Measurements from ENCODE around the gene SIGMAR1.

- no peak for TF ChIP-seq CTCF (conservative IDR thresholded peaks at IDR 0.05; ENCODE audit: low read depth, low read length)
- no peak for TF ChIP-seq BHLHE40 (IDR thresholded peaks at IDR 0.05; ENCODE audit: low read depth, low read length)
- TF ChIP-seq CHD1 (IDR thresholded peaks at IDR 0.05; ENCODE audit: low read depth, low read length): no peak
- TF ChIP-seq MAFK (IDR thresholded peaks at IDR 0.05; ENCODE audit: low read depth, low read length): no peak
- TF ChIP-seq MXI1 (IDR thresholded peaks at IDR 0.05; ENCODE audit: borderline replicate concordance, low read depth, low read length): no peak; the same call in 1 of the 2 replicates
- no peak for TF ChIP-seq FOS (IDR thresholded peaks at IDR 0.05; ENCODE audit: low read depth, low read length)
These were observed 14.5 kb upstream of the SIGMAR1 start, which contains the start of gene IL11RA for GRCh38 chr9:34651876-34652601.

All from IMR-90 (cell line).